Neural cell (in vitro differentiated cells): ENCODE results near the gene CYP2W1. TPM values are rescaled to one million over a fixed set of nuclear protein-coding genes. Genes with fewer than 3 reads are reported as not detected.

ENCODE experiments used
- H2AFZ ChIP-seq: fragments of 200-600, 300-800 bp; sonication (generic), shearing (Covaris generic); 2 replicates; pipeline ENCODE4 v1.6.0; 2014; ENCODE audit warnings: low read depth, mild to moderate bottlenecking, antibody characterized with exemption, low read length, moderate library complexity
- H3F3A ChIP-seq: fragments of 200-600 bp; shearing (Covaris generic); 2 replicates; pipeline ENCODE4 v1.6.1; 2016; ENCODE audit warnings: mild to moderate bottlenecking, moderate library complexity, mixed read lengths, antibody characterized with exemption, low read length; ENCODE audit not compliant: insufficient read depth, poor library complexity, severe bottlenecking
- H3K27ac ChIP-seq: fragments of 200-600, 300-800 bp; sonication (generic), shearing (Covaris generic); 2 replicates; pipeline ENCODE4 v1.5.1; 2014; ENCODE audit warnings: mild to moderate bottlenecking, low read length, moderate library complexity
- H3K27me3 ChIP-seq: fragments of 300-800, 200-600 bp; sonication (generic), shearing (Covaris generic); 2 replicates; pipeline ENCODE4 v1.6.0; 2014; ENCODE audit warnings: mild to moderate bottlenecking, low read depth, low read length, moderate library complexity; ENCODE audit not compliant: insufficient read depth
- H3K36me3 ChIP-seq: fragments of 300-800, 200-600 bp; sonication (generic), shearing (Covaris generic); 2 replicates; pipeline ENCODE4 v1.5.1; 2014; ENCODE audit warnings: mild to moderate bottlenecking, antibody characterized with exemption, low read length, moderate library complexity; ENCODE audit not compliant: insufficient read depth
- H3K4me2 ChIP-seq: fragments of 300-800, 200-600 bp; sonication (generic), shearing (Covaris generic); 2 replicates; pipeline ENCODE4 v1.6.0; 2014; ENCODE audit warnings: mild to moderate bottlenecking, low read length
- H3K4me3 ChIP-seq: fragments of 300-800, 200-600 bp; sonication (generic), shearing (Covaris generic); 2 replicates; pipeline ENCODE4 v1.5.1; 2014; ENCODE audit warnings: mild to moderate bottlenecking, low read length, moderate library complexity
- H3K79me2 ChIP-seq: fragments of 200-600 bp; shearing (Covaris generic); replicated peaks from 2 replicates; pipeline ENCODE4 v1.6.0; 2014; ENCODE audit warnings: mild to moderate bottlenecking, low read length, moderate library complexity; ENCODE audit not compliant: insufficient read depth
- H3K9ac ChIP-seq: fragments of 300-800, 200-600 bp; sonication (generic), shearing (Covaris generic); 2 replicates; pipeline ENCODE4 v1.6.1; 2016; ENCODE audit warnings: mild to moderate bottlenecking, low read length, mixed read lengths
- H3K9me2 ChIP-seq: fragments of 200-600 bp; shearing (Covaris generic); 2 replicates; pipeline ENCODE4 v1.6.1; 2016; ENCODE audit warnings: mild to moderate bottlenecking, low read length, mixed read lengths; ENCODE audit not compliant: insufficient read depth
- H3K9me3 ChIP-seq: fragments of 200-600, 300-800 bp; sonication (generic), shearing (Covaris generic); 2 replicates; pipeline ENCODE4 v1.6.1; 2016; ENCODE audit warnings: mild to moderate bottlenecking, mixed run types, low read length, moderate library complexity, mixed read lengths
- H4K20me1 ChIP-seq: fragments of 200-600 bp; shearing (Covaris generic); 2 replicates; pipeline ENCODE4 v1.6.1; 2016; ENCODE audit warnings: mild to moderate bottlenecking, mixed run types; ENCODE audit not compliant: insufficient read depth
- CTCF ChIP-seq: fragments of 450-650 bp; IDR thresholded peaks from 2 replicates; pipeline ENCODE4 v1.5.1; 2014; ENCODE audit warnings: antibody characterized with exemption, mild to moderate bottlenecking, moderate library complexity; ENCODE audit not compliant: poor library complexity, severe bottlenecking
- EP300 ChIP-seq: fragments of 450-650 bp; conservative IDR thresholded peaks from 2 replicates; pipeline ENCODE4 v1.6.1; 2014; ENCODE audit warnings: antibody characterized with exemption, mild to moderate bottlenecking, moderate library complexity; ENCODE audit not compliant: poor library complexity, severe bottlenecking
- EZH2 ChIP-seq: fragments of 200-600, 300-800 bp; shearing (Covaris generic), sonication (generic); IDR thresholded peaks from 2 replicates; pipeline ENCODE4 v1.6.1; 2014; ENCODE audit warnings: antibody characterized with exemption, low read length, borderline replicate concordance, mild to moderate bottlenecking; ENCODE audit not compliant: insufficient read depth, poor library complexity, severe bottlenecking
- MXI1 ChIP-seq: fragments of 450-650 bp; conservative IDR thresholded peaks from 2 replicates; pipeline ENCODE4 v1.6.1; 2014; ENCODE audit warnings: antibody characterized with exemption, mild to moderate bottlenecking; ENCODE audit not compliant: poor library complexity, severe bottlenecking
- POLR2AphosphoS5 ChIP-seq: IDR thresholded peaks from 2 replicates; pipeline ENCODE4 v1.6.1; 2012
- RAD21 ChIP-seq: fragments of 450-650 bp; conservative IDR thresholded peaks from 2 replicates; pipeline ENCODE4 v1.6.1; 2014; ENCODE audit warnings: antibody characterized with exemption, mild to moderate bottlenecking, moderate library complexity
- REST ChIP-seq: IDR thresholded peaks from 2 replicates; pipeline ENCODE4 v1.6.1; 2012; ENCODE audit warnings: borderline replicate concordance
- SMC3 ChIP-seq: fragments of 450-650 bp; conservative IDR thresholded peaks from 2 replicates; pipeline ENCODE4 v1.6.1; 2014; ENCODE audit warnings: antibody characterized with exemption, mild to moderate bottlenecking, moderate library complexity; ENCODE audit not compliant: poor library complexity
- TAF1 ChIP-seq: IDR thresholded peaks from 2 replicates; pipeline ENCODE4 v1.6.1; 2012; ENCODE audit warnings: low read depth
- polyA plus RNA-seq: library from polyadenylated mRNA; depleted of rRNA; stranded (reverse); fragments of >200 nt; gene quantifications from 2 replicates; pipeline ENCODE4 v1.2.3, GENCODE V29; 2014

CYP2W1 gene
- polyA plus RNA-seq, 1 donor from 2014 or later: not detected

- Histone ChIP-seq H3K27ac (no peak overlapping the region), H3K79me2 (no peaks in the 10 kb centered on the region), H3K9me3 (no peaks in the 10 kb centered on the region), H3F3A (no peaks in the 10 kb centered on the region), H3K9me2 (no peaks in the 10 kb centered on the region), H3K4me3 (no peak overlapping the region), H3K9ac (no peak overlapping the region), H3K36me3 (no peaks in the 10 kb centered on the region), H2AFZ (no peak overlapping the region), H3K4me2 (no peak overlapping the region), H3K27me3 (no peaks in the 10 kb centered on the region), H4K20me1 (no peaks in the 10 kb centered on the region)
- no peak for TF ChIP-seq SMC3
- no peak for TF ChIP-seq RAD21
- no peak for TF ChIP-seq TAF1
- no peak for TF ChIP-seq REST
- TF ChIP-seq CTCF: no peak
- TF ChIP-seq EZH2: no peak
- no peak for TF ChIP-seq EP300
- TF ChIP-seq MXI1: no peak
- no peak for TF ChIP-seq POLR2AphosphoS5
Measured at GRCh38 chr7:947391-948210, 35.4 kb upstream of the CYP2W1 start.

GRCh38 chr7:949021-949934 is 33.7 kb upstream of the CYP2W1 start:
- H3K27ac ChIP-seq: no peak overlapping the region

More at GRCh38 chr7:949021-949934, 33.7 kb upstream of the CYP2W1 start:
- TF ChIP-seq RAD21: no peak
- TF ChIP-seq EP300: no peak
- no peak for TF ChIP-seq MXI1
- TF ChIP-seq POLR2AphosphoS5: no peak
- TF ChIP-seq REST: no peak
- no peak for TF ChIP-seq SMC3
- no peak for TF ChIP-seq EZH2
- no peak for TF ChIP-seq TAF1
- no peak for TF ChIP-seq CTCF
- Histone ChIP-seq H3K27me3 (no peaks in the 10 kb centered on the region), H3K4me2 (no peak overlapping the region), H3K36me3 (no peaks in the 10 kb centered on the region), H2AFZ (no peak overlapping the region), H3F3A (no peaks in the 10 kb centered on the region), H3K79me2 (no peaks in the 10 kb centered on the region), H3K9me2 (no peaks in the 10 kb centered on the region), H4K20me1 (no peaks in the 10 kb centered on the region), H3K4me3 (no peak overlapping the region), H3K9ac (no peak overlapping the region), H3K9me3 (no peaks in the 10 kb centered on the region)
